PC-3 (cell line): ENCODE measurements around the gene MSH4. TPM values are rescaled to one million over a fixed set of nuclear protein-coding genes. Genes with fewer than 3 reads are reported as not detected.

Experiments used
- ATAC-seq: fragments of 200-7000 bp; cut with Tn5 transposase; 2 replicates; pipeline ENCODE4 v1.9.1; 2020; ENCODE audit warnings: mild to moderate bottlenecking, moderate library complexity
- BruUV-seq: library from RNA; stranded (reverse); fragments of 400-500 nt; replicated peaks from 2 replicates; lab custom pipeline; 2021; lab: Mats Ljungman, UMichigan
- CTCF ChIA-PET: fragments of 300-600 bp; sonication (Branson Sonifier 250); formaldehyde crosslinking; loops from one replicate; lab custom pipeline; 2022; ENCODE audit warnings: antibody characterized with exemption; lab: Charles Lee
- POLR2A ChIA-PET: fragments of 300-600 bp; sonication (Branson Sonifier 250); formaldehyde crosslinking; loops from one replicate; lab custom pipeline; 2022; ENCODE audit warnings: antibody characterized with exemption; ENCODE audit not compliant: unreplicated experiment; lab: Charles Lee
- DNase-seq: peaks from one replicate; pipeline ENCODE4 v3.0.0-alpha.2; 2015
- H2AFZ ChIP-seq: fragments of 300-600 bp; sonication (generic); 2 replicates; pipeline ENCODE4 v1.6.0; 2016; ENCODE audit warnings: antibody characterized with exemption, low read length
- H3F3A ChIP-seq: fragments of 300-600 bp; sonication (generic); one replicate; pipeline ENCODE4 v1.6.0; 2017; ENCODE audit warnings: antibody characterized with exemption, low read length, control low read depth, mild to moderate bottlenecking; ENCODE audit not compliant: unreplicated experiment
- H3K27ac ChIP-seq: fragments of 300-600 bp; sonication (generic); 2 replicates; pipeline ENCODE4 v1.5.1; 2016; ENCODE audit warnings: mild to moderate bottlenecking, low read length
- H3K27me3 ChIP-seq: fragments of 300-600 bp; sonication (generic); 2 replicates; pipeline ENCODE4 v1.6.1; 2016; ENCODE audit warnings: low read length, mixed read lengths
- H3K36me3 ChIP-seq: fragments of 300-600 bp; sonication (generic); 2 replicates; pipeline ENCODE4 v1.6.1; 2016; ENCODE audit warnings: low read depth, mixed run types, low read length, mixed read lengths
- H3K4me1 ChIP-seq: fragments of 300-600 bp; sonication (generic); 2 replicates; pipeline ENCODE4 v1.5.1; 2016; ENCODE audit warnings: low read length; ENCODE audit not compliant: insufficient read depth
- H3K4me2 ChIP-seq: fragments of 300-600 bp; sonication (generic); 2 replicates; pipeline ENCODE4 v1.6.0; 2016; ENCODE audit warnings: low read length
- H3K4me3 ChIP-seq: fragments of 300-600 bp; sonication (generic); 2 replicates; pipeline ENCODE4 v1.5.1; 2016; ENCODE audit warnings: mild to moderate bottlenecking, low read length, mixed read lengths
- H3K79me2 ChIP-seq: fragments of 300-600 bp; sonication (generic); 2 replicates; pipeline ENCODE4 v1.6.1; 2017; ENCODE audit warnings: low read length, mixed read lengths
- H3K9ac ChIP-seq: fragments of 300-600 bp; sonication (generic); 2 replicates; pipeline ENCODE4 v1.6.0; 2016; ENCODE audit warnings: mild to moderate bottlenecking, low read length
- H3K9me2 ChIP-seq: fragments of 300-600 bp; sonication (generic); replicated peaks from 2 replicates; pipeline ENCODE4 v1.6.1; 2016; ENCODE audit warnings: mixed run types, low read length, mixed read lengths
- H3K9me3 ChIP-seq: fragments of 300-600 bp; sonication (generic); 2 replicates; pipeline ENCODE4 v1.6.1; 2016; ENCODE audit warnings: low read length, mixed read lengths
- H4K20me1 ChIP-seq: fragments of 300-600 bp; sonication (generic); 2 replicates; pipeline ENCODE4 v1.6.1; 2016; ENCODE audit warnings: low read length, mixed read lengths
- EZH2 ChIP-seq: fragments of 300-600 bp; sonication (generic); IDR thresholded peaks from one replicate; pipeline ENCODE4 v1.6.1; 2017; ENCODE audit warnings: antibody characterized with exemption, mild to moderate bottlenecking, low read length; ENCODE audit not compliant: unreplicated experiment
- EZH2phosphoT487 ChIP-seq: fragments of 300-600 bp; sonication (generic); IDR thresholded peaks from 2 replicates; pipeline ENCODE4 v1.6.1; 2018; ENCODE audit warnings: mild to moderate bottlenecking, antibody characterized with exemption, low read length, borderline replicate concordance
- intact Hi-C: fragments of 100-400 bp; cut with micrococcal nuclease; formaldehyde crosslinking; loops from 2 replicates; pipeline ENCODE4 v1.9.0; 2023
- total RNA-seq: library from RNA; depleted of rRNA; stranded (reverse); fragments of >200 nt; gene quantifications from 2 replicates; pipeline ENCODE4 v1.2.3, GENCODE V29; 2014
- TF ChIP-seq, protein P1 (sequence below): fragments of 300-600 bp; sonication (generic); conservative IDR thresholded peaks from 2 replicates; pipeline ENCODE4 v1.5.1; 2017; ENCODE audit warnings: antibody characterized with exemption, low read depth, mild to moderate bottlenecking, low read length

The MSH4 gene
- total RNA-seq, 1 experiment from 2014 or later, result not detected

DNA sequence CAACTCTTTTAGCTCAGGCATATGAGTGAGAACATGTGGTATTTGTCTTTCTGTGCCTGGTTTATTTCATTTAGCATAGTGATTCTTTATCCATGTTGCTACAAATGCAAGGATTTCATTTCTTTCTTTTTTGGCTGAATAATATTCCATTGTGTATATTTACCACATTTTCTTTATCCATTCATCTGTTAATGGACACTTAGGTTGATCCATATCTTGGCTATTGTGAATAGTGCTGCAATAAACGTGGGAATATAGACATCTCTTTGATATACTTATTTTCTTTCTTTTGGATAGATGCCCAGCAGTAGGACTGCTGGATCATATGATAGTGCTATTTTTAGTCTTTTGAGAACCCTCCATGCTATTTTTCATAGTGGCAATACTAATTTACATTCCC is 104.7 kb downstream of the MSH4 start:
- Histone ChIP-seq H3K9me2 (no peaks in the 10 kb centered on the region), H3K27me3 (peaks cover 11% of the 10 kb centered on the region; the same call in 1 of the 2 replicates), H3K27ac (no peak overlapping the region), H2AFZ (no peak overlapping the region), H3K9ac (no peak overlapping the region), H3K4me3 (no peak overlapping the region), H3K4me1 (no peaks in the 10 kb centered on the region), H4K20me1 (no peaks in the 10 kb centered on the region), H3K36me3 (no peaks in the 10 kb centered on the region), H3K9me3 (no peaks in the 10 kb centered on the region), H3F3A (no peaks in the 10 kb centered on the region), H3K79me2 (no peaks in the 10 kb centered on the region), H3K4me2 (no peak overlapping the region)
- intact Hi-C loops, result no loop called here
- no peak for TF ChIP-seq EZH2phosphoT487
- TF ChIP-seq, protein P1, sequence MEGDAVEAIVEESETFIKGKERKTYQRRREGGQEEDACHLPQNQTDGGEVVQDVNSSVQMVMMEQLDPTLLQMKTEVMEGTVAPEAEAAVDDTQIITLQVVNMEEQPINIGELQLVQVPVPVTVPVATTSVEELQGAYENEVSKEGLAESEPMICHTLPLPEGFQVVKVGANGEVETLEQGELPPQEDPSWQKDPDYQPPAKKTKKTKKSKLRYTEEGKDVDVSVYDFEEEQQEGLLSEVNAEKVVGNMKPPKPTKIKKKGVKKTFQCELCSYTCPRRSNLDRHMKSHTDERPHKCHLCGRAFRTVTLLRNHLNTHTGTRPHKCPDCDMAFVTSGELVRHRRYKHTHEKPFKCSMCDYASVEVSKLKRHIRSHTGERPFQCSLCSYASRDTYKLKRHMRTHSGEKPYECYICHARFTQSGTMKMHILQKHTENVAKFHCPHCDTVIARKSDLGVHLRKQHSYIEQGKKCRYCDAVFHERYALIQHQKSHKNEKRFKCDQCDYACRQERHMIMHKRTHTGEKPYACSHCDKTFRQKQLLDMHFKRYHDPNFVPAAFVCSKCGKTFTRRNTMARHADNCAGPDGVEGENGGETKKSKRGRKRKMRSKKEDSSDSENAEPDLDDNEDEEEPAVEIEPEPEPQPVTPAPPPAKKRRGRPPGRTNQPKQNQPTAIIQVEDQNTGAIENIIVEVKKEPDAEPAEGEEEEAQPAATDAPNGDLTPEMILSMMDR, result no peak
- TF ChIP-seq EZH2, result no peak
- ChIA-PET CTCF (no interaction called here), POLR2A (no interaction called here)
- BruUV-seq, result no TSS peak
- ATAC-seq, result no peak
- DNase-seq, result no peak

DNA sequence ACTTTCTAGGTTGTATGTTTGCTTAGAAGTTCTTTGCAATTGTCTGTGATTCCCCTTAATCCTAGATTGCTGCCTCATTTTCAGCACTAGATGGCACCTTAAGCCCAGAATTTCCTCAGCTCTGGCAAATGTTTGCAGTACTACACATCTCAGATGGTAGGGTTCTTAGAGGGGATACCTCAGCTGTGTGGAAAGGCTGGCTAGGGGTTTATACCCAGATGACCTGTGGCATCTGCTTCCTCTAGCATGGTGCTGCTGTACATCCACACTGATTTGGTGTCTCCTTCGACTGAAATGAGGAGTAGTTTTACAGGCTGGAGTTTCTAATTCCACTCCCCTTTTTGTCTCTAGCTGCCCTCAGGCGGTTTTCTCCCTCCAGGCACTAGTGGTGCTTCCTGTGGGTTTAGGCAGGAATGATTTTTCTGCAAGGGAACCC is 112.1 kb downstream of the MSH4 start:
- ChIA-PET POLR2A (no interaction called here), CTCF (no interaction called here)
- Histone ChIP-seq H3K4me3 (no peak overlapping the region), H4K20me1 (no peaks in the 10 kb centered on the region), H3K9ac (no peak overlapping the region), H3K4me2 (0 out of 2 replicates have a peak overlapping the region, but pooled peaks have one; percentile 15), H3K79me2 (no peaks in the 10 kb centered on the region), H3K4me1 (0 out of 2 replicates have a peak, but pooled peaks cover 4% of the 10 kb centered on the region), H3K36me3 (no peaks in the 10 kb centered on the region), H3K27me3 (peaks cover 36% of the 10 kb centered on the region), H3F3A (no peaks in the 10 kb centered on the region), H3K9me2 (no peaks in the 10 kb centered on the region), H3K27ac (no peak overlapping the region), H2AFZ (no peak overlapping the region), H3K9me3 (no peaks in the 10 kb centered on the region; the same call in 1 of the 2 replicates)
- no peak for TF ChIP-seq EZH2
- TF ChIP-seq, protein P1, result peak; percentile 86
- BruUV-seq, result no TSS peak
- intact Hi-C loops, result loop anchor here (5.0 kb wide), 2 partner anchors 244 to 1234 kb away; no protein-coding TSS in a partner anchor
- ATAC-seq, result peak; percentile 79
- peak; percentile 69 for DNase-seq

DNA sequence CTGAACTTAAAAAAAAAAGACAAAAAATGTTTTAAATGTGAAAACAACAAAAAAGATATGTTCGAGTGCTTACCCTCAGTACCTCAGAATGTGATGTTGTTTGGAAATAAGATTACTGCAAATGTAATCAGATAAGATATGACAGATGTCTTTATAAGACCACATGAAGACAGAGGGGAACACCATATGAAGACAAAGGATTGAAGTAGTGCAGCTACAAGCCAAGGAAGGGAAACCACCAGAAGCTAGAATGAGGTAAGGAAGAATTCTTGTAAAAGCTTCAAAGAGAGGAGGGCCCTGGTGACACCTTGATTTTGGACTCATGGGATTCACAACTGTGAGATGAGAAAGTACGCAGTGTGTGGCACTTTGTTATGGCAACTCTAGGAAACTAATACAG is 120.2 kb downstream of the MSH4 start:
- Histone ChIP-seq H3K4me1 (no peaks in the 10 kb centered on the region), H4K20me1 (no peaks in the 10 kb centered on the region), H3K9ac (no peak overlapping the region), H3K9me2 (no peaks in the 10 kb centered on the region), H3K27me3 (peaks cover 45% of the 10 kb centered on the region), H3K79me2 (no peaks in the 10 kb centered on the region), H3K36me3 (no peaks in the 10 kb centered on the region), H3F3A (no peaks in the 10 kb centered on the region), H3K9me3 (no peaks in the 10 kb centered on the region), H3K27ac (no peak overlapping the region), H2AFZ (no peak overlapping the region), H3K4me2 (no peak overlapping the region), H3K4me3 (no peak overlapping the region)
- DNase-seq (no peak), ATAC-seq (no peak)
- TF ChIP-seq, protein P1, result no peak
- TF ChIP-seq EZH2phosphoT487 (no peak), EZH2 (no peak)
- ChIA-PET POLR2A (no interaction called here), CTCF (no interaction called here)
- no TSS peak for BruUV-seq
- intact Hi-C loops, result no loop called here
